ENCODE measurements around the gene ZNF326. TPM values are rescaled to one million over a fixed set of nuclear protein-coding genes. Genes with fewer than 3 reads are reported as not detected.

ZNF326 gene
- total RNA-seq, 1 experiment from 2014 or later: 28.9 TPM

DNA sequence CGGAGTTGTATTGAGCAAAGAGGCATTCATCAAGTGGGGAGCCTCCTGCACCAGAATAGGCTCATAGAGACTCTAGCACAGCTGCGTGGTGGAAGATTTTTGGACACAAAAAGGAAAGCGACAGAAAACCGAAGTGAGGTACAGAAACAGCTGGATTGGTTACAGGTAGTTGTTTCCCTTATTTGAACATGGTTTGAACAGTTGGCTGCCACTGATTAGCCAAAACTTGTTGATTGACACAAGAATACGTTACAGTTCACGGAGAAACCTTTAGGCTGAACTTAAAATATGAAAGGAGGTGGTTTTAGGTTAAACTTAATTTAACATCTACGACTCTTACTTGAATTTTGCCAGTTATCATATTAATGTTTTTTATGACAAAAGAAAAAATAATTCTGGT lies 89.1 kb downstream of the ZNF326 start:
- ChIA-PET POLR2A (no interaction called here), CTCF (no interaction called here)
- H3K4me1 Mint-ChIP-seq (ENCODE audit: insufficient read depth, unreplicated experiment): no peaks in the 10 kb centered on the region
- no peak overlapping the region for H3K4me3 Mint-ChIP-seq (ENCODE audit: unreplicated experiment)
- TF ChIP-seq, protein P1, sequence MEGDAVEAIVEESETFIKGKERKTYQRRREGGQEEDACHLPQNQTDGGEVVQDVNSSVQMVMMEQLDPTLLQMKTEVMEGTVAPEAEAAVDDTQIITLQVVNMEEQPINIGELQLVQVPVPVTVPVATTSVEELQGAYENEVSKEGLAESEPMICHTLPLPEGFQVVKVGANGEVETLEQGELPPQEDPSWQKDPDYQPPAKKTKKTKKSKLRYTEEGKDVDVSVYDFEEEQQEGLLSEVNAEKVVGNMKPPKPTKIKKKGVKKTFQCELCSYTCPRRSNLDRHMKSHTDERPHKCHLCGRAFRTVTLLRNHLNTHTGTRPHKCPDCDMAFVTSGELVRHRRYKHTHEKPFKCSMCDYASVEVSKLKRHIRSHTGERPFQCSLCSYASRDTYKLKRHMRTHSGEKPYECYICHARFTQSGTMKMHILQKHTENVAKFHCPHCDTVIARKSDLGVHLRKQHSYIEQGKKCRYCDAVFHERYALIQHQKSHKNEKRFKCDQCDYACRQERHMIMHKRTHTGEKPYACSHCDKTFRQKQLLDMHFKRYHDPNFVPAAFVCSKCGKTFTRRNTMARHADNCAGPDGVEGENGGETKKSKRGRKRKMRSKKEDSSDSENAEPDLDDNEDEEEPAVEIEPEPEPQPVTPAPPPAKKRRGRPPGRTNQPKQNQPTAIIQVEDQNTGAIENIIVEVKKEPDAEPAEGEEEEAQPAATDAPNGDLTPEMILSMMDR (IDR thresholded peaks at IDR 0.05; ENCODE audit: unreplicated experiment): no peak
- peaks cover 82% of the 10 kb centered on the region for H3K27me3 Mint-ChIP-seq (ENCODE audit: insufficient read depth, unreplicated experiment)
- intact Hi-C loops (cut with micrococcal nuclease): no loop called here
- H3K9me3 Mint-ChIP-seq (ENCODE audit: unreplicated experiment): no peaks in the 10 kb centered on the region
- no peak overlapping the region for H3K27ac Mint-ChIP-seq (ENCODE audit: low read depth, unreplicated experiment)
- no peaks in the 10 kb centered on the region for H3K36me3 Mint-ChIP-seq (ENCODE audit: insufficient read depth, unreplicated experiment)
- DNase-seq (ENCODE audit: unreplicated experiment): no peak
- BruUV-seq (replicated peaks): no TSS peak

Other genes starting within 250 kb of the ZNF326 start
- 42.0 and 43.7 TPM in 2 replicates for gene LRRC8D, start 174.1 kb upstream of the ZNF326 start, total RNA-seq (2022)